ENCODE results near the gene FYN.

DNA sequence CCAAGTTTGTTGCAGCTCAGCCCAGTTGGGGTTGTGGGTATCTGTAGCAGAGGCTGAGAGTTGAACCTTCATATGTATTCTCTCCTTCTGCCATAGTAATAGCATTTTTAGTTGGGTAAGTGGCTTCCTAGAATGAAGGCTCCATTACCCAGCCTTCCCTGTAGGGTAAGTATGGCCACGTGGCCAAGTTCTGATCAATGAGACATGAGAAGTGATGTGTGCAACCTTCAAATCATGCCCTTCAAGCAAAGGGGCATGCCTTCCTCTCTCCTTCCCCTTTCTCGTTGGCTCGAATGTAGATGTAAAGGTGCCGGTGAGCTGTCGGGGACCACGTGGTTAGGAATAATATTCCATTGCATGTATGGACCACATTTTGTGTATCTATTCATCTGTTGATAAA is 254.8 kb downstream of the FYN start:
- TF ChIP-seq POLR2A (IDR thresholded peaks at IDR 0.05) (no peak), POLR2AphosphoS5 (IDR thresholded peaks at IDR 0.05) (no peak), EP300 (IDR thresholded peaks at IDR 0.05; ENCODE audit: low read depth) (no peak)
- TF ChIP-seq, protein P1, sequence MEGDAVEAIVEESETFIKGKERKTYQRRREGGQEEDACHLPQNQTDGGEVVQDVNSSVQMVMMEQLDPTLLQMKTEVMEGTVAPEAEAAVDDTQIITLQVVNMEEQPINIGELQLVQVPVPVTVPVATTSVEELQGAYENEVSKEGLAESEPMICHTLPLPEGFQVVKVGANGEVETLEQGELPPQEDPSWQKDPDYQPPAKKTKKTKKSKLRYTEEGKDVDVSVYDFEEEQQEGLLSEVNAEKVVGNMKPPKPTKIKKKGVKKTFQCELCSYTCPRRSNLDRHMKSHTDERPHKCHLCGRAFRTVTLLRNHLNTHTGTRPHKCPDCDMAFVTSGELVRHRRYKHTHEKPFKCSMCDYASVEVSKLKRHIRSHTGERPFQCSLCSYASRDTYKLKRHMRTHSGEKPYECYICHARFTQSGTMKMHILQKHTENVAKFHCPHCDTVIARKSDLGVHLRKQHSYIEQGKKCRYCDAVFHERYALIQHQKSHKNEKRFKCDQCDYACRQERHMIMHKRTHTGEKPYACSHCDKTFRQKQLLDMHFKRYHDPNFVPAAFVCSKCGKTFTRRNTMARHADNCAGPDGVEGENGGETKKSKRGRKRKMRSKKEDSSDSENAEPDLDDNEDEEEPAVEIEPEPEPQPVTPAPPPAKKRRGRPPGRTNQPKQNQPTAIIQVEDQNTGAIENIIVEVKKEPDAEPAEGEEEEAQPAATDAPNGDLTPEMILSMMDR (IDR thresholded peaks at IDR 0.05) = no peak

Measured in transverse colon (tissue), 4 donors.